ENCODE results near the gene VPS29. TPM values are rescaled to one million over a fixed set of nuclear protein-coding genes. Genes with fewer than 3 reads are reported as not detected.

VPS29 gene
- total and polyA plus RNA-seq, 9 of the 15 experiments (the other 6 are each of a cell fraction or from before 2014, with no cell fraction given): 85.8 to 638 (median 272) TPM

GRCh38 chr12:110501752-110502738 is at the start of gene VPS29, which contains the start of gene RAD9B (continued):
- TF ChIP-seq FOXJ3 (CRISPR knock-in tag; IDR thresholded peaks at IDR 0.05) (no peak), BRCA1 (IDR thresholded peaks at IDR 0.05) (no peak), BRCA1 (CRISPR knock-in tag; IDR thresholded peaks at IDR 0.05) (no peak), CHD1 (IDR thresholded peaks at IDR 0.05; ENCODE audit: low read length) (no peak), ZNF785 (CRISPR knock-in tag; IDR thresholded peaks at IDR 0.05) (no peak), HINFP (tag; conservative IDR thresholded peaks at IDR 0.05; ENCODE audit: low read depth) (peak; percentile 70), MXD1 (CRISPR knock-in tag; IDR thresholded peaks at IDR 0.05; ENCODE audit: borderline replicate concordance, poor library complexity, severe bottlenecking) (no peak), CHAMP1 (IDR thresholded peaks at IDR 0.05) (peak; percentile 91), BDP1 (IDR thresholded peaks at IDR 0.05; ENCODE audit: insufficient read depth, insufficient read length) (no peak), ETS1 (conservative IDR thresholded peaks at IDR 0.05; ENCODE audit: control insufficient read depth, low read depth, low read length) (peak; percentile 79; the same call in 1 of the 2 replicates), HSF4 (CRISPR knock-in tag; IDR thresholded peaks at IDR 0.05; ENCODE audit: borderline replicate concordance) (peak; percentile 89; the same call in 1 of the 2 replicates), CUX1 (CRISPR knock-in tag; IDR thresholded peaks at IDR 0.05) (peak; percentile 96), GATA2 (CRISPR knock-in tag; IDR thresholded peaks at IDR 0.05) (no peak)

All from K562 (cell line).